M059J (cell line): Measurements from ENCODE around the gene PRND. TPM values are rescaled to one million over a fixed set of nuclear protein-coding genes. Genes with fewer than 3 reads are reported as not detected.
"Not testable (repeated sequence)": the region's sequence is repeated elsewhere in the genome, so short reads cannot be mapped to it uniquely, and the experiment has no call there.

Experiments used
- DNase-seq: peaks from one replicate; pipeline ENCODE4 v3.0.0-alpha.2; 2012; ENCODE audit warnings: low read depth
- total RNA-seq: library from RNA; depleted of rRNA; stranded (reverse); fragments of >200 nt; shearing (Covaris generic); gene quantifications from 2 replicates; pipeline ENCODE4 v1.2.3, GENCODE V29; 2014

The PRND gene
- total RNA-seq, 1 experiment from 2014 or later, result not detected

DNA sequence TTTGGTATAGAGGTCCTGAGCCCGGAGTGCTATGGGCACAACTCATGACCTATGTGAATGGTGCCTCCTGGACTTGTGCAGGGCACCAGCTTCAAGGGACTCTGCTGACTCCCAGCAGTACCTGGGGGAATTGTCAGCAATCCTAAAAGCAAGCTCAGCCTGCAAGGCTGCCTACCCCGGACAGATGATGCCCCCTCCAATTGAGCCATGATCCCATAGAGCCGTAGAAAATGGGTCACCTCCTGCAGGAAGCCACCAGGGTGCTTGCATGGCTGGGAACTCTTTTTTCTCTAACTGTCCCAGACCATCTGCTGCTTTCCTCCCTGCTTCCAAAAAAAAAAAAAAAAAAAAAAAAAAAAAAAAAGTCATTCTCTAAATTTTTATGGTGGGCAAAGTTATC is 12.9 kb upstream of the PRND start:
- no peak for DNase-seq

DNA sequence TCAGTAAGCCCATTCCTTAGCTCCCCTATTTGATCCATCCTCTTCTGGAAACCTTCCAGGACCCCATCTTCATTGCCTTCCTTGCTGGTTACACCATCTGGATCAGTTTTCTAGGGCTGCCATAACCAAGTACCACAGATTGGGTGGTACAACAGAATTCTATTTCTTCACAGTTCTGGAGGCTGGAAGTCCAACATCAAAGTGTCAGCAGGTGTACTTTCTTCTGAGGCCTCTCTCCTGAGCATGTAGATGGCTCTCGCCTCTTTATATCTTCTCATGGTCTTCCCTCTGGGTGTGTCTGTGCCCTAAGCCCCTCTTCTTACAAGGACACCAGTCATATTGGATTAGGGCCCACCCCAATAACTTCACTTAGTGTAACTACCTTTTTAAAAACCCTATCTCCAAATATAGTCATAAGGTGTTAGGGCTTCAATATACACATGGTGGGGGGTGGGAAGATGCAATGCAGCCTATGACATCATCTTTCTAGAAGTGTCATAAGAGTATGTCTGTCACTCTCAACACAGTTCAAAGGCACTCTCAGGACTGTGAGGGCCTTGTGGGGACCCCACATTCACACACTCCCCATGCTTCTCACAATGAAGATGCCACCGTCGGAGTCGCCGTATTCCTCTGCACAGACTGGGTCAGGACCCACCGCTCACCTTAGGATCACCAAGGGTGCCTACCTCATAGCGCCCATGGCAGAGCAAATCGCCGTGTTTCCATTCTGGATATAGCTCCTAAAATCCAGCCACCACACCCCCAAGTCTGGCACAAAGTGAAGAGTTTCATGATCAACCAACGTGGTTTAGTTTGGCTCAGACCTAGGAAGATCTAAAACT is 12.2 kb upstream of the PRND start:
- DNase-seq, result no peak

DNA sequence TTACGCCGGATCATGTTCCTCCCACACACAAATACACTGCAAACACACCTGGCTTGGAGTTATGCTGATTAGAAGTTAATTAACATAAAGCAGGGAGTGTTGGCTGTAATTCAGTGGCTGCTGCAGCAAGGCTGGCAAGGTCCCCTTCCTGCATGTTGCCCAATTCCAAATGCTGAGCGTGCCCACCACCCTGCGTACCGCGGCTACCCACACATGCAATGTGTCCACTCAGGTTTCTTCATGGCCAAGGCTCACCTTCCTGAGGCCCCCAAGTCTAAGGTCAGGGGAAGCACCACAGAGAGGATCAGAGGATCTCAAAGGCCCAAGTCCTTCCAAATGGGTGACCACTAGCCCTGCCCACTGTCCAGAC is 11.6 kb upstream of the PRND start:
- DNase-seq, result no peak

DNA sequence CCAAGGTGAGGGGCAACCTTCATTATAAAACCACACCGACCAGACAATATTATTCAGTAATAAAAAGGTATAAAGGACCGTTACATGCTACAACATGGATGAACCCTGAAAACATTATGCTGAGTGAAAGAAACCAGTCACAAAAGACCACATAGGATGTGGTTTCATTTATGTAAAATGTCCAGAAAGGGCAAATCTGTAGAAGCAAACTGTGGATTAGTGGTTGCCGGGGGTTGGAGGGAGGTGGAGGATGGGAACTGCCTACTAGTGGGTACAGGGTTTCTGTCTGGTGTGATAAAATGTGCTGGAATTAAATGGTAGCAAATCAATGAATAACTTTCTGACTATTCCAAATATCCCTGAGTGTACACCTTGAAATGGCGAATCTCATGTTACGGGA is 10.2 kb upstream of the PRND start:
- DNase-seq, result no peak

DNA sequence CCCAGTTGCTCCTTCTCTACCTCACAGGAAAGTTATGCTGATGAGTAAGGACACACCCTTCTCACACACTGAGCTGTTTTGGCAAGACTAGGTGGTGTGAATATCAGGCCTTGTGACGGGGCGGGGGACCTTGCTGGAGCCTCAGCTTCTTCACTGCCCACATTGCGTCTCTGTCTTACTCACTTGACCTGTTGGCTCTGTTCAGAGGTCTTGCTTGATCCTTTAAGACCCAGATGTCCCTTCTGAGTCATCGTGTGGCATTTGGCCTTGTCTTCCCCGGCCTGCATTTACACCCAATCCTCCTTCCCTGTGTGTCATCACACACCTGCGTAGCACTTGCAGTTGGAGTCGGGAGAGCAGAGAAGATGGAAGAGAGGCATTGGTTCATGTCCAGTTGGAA is 8.3 kb upstream of the PRND start:
- peak; percentile 92 for DNase-seq

DNA sequence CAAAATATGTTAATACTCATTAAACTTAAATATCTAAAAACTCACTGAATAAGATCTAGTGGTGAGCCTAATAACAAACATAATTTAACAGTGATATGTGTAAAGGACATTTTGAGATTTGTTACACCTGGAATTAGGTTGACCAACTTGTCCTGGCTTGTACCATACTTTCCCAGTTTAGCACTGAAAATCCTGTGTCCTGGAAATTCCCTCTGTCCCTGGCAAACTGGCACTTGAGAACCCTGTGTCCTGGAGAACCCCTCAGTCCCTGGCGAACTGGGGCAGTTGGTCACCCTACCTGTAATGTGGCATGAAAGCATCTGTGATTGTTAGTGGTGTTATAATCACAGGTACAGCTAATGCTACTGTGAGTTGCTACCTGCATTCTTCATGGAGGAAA is 6.9 kb upstream of the PRND start:
- DNase-seq, result no peak

DNA sequence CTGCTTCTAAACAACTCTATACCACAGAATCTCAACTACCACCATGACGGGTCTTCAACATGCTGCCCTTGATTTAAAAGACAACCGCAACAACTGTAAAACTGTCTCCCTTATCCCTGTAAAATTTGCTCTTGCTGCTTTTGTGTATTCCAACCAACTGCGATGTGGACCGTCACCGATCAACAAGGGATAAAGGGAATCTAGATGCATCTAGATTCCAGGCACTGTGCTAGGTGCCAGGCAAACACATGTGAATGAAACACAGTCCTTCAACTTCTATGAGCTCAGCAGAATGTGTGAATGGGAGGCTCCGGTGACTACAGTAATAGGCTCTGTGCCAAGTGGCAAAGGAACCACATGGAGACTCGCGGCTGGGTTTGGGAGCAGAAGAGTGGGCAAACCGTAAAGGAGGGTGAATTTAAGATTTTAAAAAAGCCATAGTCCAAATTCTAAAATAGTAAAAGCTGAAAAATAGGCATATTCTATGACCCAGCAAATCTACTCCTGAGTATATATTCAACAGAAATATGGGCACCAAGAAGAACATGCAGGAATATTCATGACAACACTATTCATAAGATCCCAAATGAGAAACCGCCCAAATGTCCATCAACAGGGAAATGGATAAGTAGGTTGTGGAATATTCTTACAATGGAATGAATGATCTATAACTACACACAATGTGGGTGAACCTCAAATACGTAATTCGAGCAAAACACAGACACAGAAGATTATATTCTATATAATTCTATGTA is 3.7 kb upstream of the PRND start:
- DNase-seq, result peak; percentile 22

DNA sequence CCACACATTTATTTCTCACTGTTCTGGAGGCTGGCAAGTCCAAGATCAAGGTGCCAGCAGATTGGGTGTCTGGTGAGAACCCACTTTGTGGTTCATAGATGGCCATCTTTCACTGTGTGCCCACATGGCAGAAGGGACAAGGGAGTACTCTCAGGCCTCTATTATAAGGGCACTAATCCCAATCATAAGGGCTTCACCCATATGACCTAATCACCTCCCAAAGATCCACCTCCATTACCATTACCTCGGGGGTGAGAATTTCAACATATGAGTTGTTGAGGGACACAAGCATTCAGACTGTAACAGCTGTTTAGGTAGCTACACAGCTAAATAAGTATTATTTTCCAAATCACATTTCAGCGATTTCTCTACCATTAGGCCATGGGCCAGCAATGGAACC is 2.5 kb upstream of the PRND start:
- no peak for DNase-seq

DNA sequence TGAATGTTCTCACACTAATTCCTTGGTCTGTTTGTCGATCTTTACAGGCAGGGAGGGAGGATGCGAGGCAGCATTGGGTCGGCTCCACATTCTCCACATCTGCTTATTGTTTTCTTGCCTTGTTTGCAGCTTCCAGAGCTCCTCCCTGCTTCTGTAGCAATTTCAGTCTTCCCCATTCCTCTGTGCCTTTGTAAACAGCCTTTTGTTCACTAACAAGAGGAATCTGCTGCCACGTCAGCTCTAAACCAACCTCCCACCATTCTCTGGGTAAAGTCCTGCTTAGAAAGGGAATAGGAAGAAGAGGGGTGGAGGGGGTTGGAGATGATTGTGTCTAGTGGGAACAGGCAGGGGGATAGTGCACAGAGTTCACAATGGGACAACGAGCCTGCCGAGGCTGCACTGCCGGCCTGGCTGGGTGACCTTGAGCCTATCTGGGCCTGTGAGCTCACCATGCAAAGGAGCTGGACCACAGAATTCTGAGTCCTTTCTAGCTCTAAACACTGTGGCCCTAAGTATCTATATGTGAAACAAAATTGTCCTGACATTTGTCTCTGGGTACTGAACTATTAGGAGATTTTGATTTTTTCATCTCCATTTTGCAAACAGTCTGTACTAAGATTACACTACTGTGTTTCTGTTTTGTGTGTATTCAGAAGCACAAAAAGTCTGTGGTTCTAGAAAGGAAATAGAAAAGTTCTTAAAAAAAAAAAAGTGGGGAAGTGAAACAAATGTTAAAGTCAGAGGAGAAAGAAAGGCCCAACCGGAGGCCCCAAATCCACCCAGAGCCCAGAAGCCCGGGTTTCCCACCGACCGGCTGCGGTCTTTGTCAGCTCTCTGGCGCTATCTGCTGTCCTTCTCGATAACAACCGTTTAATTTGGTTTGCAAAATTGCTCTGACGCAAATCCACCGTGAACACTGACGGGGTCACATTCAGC is 1.4 kb upstream of the PRND start:
- DNase-seq, result peak; percentile 74

DNA sequence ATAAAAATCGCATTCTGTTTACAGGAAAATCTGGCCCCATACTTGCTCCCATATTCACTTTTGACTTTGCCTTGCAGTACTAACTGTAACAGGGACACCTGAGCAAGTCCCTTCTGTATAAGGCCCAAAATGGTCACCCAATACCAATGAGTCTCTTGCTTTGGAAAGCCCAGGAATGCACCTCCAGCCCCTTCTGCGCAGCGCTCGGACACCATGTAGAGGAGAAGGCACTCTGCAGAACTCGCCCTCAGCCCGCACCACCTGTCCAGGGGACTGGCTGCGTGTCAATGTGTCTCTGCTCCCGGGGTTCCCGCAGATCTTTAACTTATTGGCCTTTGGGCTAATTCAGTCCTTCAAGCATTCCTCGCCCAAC is 746 bp upstream of the PRND start:
- no peak for DNase-seq

DNA sequence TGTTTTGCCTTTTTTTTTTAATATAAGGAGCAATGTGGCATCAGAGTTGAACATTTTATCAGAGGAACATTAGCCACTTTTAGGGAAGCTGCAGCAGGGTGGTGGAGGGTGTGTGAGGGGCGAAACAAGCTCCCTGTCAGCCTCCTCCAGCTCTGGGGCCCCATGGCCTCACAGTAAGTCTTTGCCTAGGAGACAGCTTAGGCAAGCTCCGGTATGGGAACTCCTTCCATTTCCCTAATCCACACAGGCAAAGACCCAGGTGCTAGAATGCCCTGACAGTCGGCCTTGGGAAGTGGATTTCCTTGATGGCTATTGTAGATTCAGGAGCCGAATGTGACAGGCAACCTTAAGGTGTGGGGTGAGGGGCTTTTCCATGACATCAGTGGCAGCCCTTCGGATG is 862 bp downstream of the PRND start:
- DNase-seq, result no peak

DNA sequence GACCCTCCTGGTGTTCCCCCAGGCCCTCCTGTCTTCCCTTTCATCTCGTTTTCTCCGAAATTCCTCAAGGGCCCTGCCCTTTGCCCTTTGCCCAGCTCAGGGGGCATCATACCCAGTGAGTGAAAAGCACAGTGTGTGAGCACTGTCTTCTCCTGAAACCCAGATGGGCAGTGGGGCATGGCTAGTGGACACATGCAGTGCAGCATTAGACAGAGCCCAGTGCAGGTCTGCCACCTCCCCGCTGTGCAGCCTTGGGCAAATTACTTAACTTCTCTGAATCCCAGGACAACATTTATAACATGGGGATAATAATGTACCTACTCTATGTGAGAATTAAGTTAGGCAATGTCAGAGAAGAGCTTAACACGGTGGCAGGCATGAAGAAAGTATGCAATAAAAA is 1.3 kb downstream of the PRND start:
- DNase-seq, result no peak

DNA sequence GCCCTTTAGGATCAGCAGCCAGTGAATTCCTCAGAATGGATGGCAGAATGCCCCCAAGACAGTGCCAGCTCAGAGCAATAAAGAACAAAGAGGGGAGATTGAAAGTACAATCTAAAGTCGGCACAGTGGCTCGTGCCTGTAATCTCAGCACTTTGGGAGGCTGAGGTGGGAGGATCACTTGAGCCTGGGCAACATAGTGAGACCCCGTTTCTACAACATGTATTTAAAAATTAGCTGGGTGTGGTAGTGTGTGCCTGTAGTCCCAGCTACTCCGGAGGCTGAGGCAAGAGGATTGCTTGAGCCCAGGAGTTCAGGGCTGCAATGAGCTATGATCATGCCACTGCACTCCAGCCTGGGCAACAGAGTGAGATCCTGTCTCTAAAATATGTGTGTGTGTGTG is 1.8 kb downstream of the PRND start:
- DNase-seq, result not testable (repeated sequence)

DNA sequence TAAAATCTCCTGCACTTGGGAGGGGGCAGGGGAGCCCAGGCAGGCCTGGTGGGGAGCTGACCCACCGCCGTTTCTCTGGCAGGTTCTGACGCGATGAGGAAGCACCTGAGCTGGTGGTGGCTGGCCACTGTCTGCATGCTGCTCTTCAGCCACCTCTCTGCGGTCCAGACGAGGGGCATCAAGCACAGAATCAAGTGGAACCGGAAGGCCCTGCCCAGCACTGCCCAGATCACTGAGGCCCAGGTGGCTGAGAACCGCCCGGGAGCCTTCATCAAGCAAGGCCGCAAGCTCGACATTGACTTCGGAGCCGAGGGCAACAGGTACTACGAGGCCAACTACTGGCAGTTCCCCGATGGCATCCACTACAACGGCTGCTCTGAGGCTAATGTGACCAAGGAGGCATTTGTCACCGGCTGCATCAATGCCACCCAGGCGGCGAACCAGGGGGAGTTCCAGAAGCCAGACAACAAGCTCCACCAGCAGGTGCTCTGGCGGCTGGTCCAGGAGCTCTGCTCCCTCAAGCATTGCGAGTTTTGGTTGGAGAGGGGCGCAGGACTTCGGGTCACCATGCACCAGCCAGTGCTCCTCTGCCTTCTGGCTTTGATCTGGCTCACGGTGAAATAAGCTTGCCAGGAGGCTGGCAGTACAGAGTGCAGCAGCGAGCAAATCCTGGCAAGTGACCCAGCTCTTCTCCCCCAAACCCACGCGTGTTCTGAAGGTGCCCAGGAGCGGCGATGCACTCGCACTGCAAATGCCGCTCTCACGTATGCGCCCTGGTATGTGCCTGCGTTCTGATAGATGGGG is 3.0 kb downstream of the PRND start:
- DNase-seq, result no peak

DNA sequence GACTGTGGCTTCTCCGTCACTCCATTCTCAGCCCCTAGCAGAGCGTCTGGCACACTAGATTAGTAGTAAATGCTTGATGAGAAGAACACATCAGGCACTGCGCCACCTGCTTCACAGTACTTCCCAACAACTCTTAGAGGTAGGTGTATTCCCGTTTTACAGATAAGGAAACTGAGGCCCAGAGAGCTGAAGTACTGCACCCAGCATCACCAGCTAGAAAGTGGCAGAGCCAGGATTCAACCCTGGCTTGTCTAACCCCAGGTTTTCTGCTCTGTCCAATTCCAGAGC is 3.5 kb downstream of the PRND start:
- no peak for DNase-seq

DNA sequence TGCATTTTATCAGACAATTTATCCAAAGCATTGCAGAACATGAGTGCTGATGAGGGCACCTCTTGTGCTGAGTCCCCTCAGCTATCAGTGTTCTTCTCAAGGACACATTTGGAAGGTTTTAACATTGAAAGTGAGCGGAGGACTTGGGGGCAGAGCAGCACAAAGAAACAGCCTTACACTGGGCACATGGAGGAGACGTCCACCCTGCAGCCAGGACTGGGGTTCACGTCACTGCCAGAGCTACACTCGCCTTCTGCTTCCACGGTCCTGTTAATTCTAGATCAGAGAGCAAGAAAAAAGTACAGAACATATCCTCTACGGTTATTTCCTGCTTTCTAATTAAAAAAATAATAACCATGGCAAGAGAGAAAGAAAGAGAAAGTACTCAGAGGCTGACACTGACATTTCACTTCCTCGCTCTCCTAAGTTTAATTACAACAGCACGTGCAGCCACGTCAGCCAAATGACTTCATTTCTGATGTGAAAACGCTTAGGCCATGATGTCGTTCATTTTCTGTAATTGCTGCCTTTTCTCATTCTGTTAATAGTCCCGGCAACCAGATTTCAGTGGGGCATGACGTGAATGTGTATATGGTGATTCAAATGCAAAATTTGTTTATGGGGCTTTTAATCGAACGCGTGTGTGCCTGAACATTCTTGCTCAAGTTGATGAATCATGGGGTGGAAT is 5.1 kb downstream of the PRND start:
- peak; percentile 69 for DNase-seq

DNA sequence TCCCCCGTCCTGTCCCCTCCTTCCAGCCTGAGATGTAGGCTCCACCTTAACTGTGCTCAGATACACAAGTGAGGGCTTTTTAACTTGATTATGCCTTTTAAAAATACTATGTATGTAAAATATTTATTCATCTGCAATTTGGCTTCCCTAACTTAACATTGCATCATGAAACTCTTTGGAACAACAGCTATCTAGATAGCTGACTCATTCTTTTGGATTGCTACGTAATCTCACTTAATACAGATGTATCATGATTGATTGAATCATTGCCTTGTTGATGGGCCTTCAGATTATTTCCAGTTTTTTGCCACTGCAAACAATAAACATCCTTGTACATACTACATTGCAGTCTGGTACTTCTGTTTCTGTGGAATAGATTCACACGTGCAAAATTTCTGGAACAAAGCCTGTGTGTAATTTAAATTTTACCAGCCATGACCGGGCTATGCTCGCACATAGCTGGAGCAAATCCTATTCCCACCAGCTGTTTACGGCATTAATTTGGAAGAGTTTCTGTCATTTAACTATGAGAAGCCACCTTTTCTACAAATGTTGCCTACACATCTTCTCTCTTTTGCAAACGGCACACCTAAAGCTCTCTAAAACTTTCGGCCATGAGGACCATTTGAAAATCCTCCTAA is 6.5 kb downstream of the PRND start:
- DNase-seq, result peak; percentile 39

DNA sequence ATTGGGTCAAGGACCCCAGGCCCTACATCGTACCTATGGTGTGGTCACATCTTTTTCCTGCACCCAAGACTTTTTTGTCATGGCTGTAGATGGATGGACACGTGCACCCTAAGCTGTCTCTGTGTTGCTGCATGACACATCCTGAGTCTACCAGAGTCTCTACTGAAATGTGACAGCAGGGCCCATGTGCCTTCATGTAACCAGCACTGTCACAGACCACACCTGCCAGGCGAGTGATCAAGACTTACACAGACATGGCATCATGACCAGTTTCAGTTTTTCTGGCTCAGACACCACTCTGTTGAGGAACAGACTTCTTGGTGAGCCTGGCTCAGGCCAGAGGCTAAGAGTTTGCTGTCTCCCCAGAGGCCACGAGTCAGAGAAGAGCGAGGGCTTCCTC is 7.6 kb downstream of the PRND start:
- DNase-seq, result no peak

DNA sequence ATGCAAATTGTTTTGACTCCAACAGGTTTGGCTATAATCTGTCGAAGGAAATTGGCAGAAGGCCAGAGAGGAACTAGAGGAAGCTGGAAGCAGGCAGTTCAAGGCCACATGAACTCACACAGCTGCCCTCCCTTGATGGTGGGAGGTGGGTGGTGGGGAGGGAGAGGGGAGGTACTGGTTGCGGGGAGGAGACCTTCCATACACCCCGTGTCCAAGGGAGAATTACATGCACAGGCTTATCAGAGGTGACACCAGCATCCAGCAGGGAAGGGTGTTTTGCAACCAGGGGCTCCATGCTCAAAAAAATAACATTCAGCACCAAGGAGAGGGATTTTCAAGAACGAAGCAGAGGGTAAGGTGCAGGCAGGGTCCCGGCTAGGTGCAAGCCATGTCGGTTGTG is 9.1 kb downstream of the PRND start:
- DNase-seq, result no peak

DNA sequence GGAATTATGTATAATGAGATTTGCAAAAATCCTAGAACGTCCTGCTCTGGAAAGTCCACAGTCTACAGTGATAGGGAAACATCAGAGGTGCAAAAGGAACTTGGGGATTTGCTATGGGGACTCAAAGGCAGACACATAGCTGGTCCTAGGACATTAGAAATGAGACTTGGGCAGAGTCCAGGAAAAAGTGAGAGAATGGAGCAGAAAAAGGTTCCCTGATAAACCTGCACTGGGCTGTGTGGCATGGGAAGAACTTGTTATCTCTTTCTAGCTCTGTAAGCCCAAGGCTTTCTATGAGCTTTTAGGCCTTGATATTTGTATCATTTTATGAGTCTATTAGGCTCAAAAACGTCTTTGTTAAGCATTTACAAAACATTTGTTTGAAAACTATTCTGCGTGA is 15.2 kb downstream of the PRND start:
- DNase-seq, result no peak
